ENCODE measurements around the gene ATXN7L1.
"Not testable (repeated sequence)": the region's sequence is repeated elsewhere in the genome, so short reads cannot be mapped to it uniquely, and the experiment has no call there.

The ATXN7L1 gene

DNA sequence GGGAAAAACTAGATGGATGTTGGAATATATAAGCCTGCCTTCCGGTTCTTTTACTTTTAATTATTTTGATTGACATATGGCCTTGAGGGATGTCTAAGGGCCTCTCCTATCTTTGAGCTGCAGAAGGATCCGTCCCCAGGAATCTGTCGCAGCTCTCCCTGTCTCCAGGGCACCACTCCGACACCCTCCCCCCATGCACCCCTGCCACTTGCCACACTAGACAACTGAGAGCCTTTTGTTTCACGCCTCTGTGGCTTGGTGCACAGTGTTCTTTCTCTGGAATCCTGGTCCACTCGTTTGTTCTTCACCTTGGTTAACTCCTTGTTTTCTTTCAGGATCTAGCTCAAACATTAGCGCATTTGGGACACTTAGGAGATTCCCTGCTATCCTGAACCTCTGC lies 171.0 kb downstream of the ATXN7L1 start:
- DNase-seq (ENCODE audit: low read depth), result no peak

DNA sequence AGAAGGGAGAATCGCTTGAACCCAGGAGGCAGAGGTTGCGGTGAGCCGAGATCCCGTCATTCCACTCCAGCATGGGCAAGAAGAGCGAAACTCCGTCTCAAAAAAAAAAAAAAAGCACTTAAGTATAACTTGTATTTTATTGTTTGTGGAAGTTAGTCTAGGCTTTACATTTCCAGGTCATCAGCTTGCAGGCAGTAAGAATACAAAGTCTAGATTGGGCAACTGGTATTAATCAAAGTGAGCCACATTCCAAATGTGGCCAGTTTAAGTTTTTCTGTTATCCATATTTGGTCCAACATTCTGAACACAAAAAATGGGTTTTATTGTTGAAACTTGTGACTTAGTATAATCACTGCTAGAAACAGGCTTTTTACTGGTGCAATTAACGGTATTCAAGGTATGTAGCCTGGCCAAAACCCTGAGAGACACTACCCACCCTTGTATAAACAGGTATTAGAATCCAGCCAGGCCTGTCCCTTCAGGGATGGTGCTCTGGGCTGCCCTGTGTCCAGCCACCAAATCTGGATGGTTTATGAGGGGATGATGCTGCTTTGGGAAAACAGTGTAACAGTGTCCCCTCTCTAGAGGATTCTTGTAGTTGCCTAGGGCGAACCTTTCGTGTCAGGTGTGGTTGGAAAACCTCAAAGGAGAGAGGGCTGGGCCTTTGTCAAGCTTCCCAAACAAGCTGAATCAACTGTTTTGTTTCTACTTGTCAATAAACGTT lies 173.0 kb downstream of the ATXN7L1 start:
- DNase-seq (ENCODE audit: low read depth), result no peak

DNA sequence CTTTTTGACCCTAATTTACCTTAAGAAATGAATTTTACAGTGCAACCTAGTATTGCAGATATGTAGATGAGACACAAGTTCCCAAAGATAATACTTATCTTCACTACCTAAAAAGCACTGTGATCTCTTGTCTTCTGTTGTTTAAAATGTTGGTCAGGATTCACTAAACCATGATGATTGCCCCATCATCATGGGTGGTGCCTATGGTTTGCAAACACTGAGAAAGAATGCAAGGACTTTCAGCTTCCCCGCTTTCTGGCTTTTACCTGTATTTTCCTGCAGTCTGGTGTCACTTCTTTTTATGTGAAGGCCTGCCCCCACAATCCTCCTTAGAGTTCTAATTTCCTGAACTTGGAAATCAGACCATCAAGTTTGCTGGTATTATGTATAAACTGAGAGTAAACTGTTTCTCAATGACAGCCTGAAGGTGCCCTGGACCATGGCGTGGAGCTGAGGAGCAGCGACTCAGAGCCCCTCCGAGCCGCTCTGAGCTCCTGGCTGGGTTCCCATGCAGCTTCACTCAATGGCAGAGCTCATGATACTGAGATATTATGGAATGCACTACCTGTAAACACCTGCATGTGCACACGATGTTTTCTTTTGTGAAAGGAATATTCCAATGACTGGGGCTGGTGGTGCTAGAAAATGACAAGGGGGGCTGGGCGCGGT lies 176.7 kb downstream of the ATXN7L1 start:
- DNase-seq (ENCODE audit: low read depth), result no peak

DNA sequence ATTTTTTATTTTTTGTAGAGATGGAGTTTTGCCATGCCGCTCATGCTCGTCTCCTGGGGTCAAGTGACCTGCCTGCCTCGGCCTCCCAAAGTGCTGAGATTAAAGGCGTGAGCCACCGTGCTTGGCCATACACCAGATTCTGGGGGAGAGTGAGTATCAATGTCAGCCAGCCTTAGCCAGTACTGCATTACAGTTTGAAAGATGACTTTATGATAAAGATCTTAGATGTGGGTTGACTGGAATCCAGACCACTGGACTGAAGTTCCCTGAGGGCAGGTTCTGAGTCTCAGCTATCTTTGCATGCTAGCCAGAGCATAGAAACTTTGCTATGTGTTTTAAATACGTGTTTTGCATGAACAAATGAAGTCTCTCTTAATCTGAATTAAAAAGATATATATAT lies 177.9 kb downstream of the ATXN7L1 start:
- DNase-seq (ENCODE audit: low read depth), result no peak

DNA sequence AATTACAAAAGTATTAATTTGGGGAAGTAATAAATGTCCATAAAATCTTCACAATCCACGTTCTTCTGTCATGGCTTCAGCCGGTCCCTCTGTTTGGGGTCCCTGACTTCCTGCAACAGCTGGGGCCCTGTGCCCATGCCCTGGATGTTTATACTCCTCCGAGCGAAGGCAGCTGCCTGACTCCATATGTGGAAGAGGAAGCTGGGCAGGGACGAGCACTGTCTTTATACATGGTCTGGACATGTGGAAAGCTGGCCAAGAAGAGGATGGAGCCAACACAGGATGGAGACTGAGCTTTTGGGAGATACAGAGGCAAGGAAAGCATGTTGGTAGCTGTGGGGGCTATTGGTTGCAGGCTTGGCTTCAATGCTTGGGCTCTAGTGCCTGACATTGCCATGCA lies 178.6 kb downstream of the ATXN7L1 start:
- DNase-seq (ENCODE audit: low read depth), result no peak

DNA sequence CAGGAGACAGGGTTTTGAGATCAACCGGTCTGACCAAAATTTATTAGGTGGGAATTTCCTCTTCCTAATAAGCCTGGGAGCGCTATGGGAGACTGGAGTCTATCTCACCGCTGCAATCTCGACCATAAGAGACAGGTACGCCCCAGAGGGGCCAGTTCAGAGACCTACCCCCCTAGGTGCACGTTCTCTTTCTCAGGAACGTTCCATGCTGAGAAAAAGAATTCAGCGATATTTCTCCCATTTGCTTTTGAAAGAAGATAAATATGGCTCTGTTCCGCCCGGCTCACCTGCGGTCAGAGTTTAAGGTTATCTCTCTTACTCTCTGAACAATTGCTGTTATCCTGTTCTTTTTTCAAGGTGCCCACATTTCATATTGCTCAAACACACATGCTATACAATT lies 179.2 kb downstream of the ATXN7L1 start:
- DNase-seq (ENCODE audit: low read depth), result not testable (repeated sequence)

DNA sequence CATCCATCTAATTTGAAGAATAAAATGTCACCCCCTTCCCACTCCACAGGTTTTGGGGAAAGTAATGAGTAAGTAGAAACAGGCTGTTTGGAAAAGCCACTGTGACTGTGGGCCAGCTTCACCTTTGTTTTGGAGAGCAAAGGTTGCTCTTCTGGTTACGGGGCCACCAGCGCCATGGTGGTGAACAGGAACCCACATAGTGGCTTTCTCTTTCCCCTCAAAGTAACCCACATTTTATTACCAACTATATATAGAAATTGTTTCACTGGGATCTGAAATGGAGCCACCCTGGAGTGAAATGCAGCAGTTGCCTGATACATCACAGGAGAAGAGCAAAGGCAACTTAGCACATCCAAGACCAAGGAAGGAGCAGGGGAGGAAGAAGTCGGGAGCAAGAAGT lies 182.8 kb downstream of the ATXN7L1 start:
- DNase-seq (ENCODE audit: low read depth), result no peak

DNA sequence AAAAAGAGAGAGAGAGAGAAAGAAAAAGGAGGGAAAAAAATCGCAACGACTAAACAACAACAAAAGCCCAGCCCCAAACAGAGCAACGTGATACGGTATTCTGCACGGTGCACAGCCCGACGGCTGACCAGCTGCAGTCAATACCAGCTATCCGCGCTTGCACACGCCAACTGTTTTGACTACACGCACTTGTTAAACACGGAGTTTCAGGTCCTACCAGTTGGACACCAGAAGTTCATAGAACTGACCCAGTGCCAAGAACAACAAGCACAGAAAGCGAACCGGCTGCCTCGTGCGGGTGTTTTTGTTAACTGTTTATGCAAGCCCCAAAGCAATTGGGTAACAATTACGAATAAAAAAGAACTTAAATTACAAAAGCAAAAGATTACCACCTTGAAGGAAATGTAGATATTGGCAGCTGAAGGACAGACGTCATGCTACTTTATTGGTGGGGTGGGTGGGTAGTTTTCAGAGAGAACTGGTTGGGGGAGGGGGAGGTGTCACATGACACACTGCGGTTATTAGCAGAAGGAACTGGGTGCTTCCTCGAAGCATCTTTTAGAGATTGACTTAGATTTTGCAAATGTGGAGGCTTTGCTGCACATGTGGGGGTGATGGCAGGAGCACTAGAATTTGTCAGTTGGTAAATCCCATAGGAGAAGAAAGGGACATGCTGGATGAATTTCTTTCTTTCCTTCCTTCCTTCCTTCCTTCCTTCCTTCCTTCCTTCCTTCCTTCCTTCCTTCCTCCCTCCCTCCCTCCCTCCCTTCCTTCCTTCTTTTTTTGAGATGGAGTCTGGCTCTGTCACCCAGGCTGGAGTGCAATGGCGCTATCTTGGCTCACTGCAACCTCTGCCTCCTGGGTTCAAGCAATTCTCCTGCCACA lies 184.5 kb downstream of the ATXN7L1 start:
- peak; percentile 41 for DNase-seq (ENCODE audit: low read depth)

DNA sequence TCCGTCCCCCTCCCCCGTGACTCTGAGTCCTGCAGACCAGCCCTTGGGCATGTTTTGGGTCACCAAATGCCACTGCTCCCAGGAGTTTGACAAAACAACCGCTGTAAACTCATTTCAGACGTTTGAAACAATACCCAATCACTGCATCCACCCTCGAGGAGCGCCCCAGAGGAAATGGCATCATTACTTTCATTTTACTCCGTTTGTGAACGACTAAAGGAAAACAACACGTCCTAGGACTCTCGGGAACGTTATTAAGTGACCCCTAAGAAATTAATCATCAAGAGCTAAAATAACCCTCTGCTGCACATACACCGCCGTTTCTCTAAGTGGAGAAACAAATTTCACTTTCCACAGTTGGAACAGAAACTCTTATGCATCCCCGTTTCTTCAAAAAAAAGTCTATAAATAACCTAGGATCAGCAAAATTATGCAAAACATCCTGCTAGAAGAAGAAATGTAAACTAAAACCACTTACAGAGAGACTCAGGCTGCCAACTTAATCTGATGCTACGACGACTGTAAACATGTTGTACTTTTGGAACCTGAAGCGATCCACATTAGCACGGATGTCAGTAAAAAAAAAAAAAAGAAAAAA lies 185.2 kb downstream of the ATXN7L1 start:
- no peak for DNase-seq (ENCODE audit: low read depth)

DNA sequence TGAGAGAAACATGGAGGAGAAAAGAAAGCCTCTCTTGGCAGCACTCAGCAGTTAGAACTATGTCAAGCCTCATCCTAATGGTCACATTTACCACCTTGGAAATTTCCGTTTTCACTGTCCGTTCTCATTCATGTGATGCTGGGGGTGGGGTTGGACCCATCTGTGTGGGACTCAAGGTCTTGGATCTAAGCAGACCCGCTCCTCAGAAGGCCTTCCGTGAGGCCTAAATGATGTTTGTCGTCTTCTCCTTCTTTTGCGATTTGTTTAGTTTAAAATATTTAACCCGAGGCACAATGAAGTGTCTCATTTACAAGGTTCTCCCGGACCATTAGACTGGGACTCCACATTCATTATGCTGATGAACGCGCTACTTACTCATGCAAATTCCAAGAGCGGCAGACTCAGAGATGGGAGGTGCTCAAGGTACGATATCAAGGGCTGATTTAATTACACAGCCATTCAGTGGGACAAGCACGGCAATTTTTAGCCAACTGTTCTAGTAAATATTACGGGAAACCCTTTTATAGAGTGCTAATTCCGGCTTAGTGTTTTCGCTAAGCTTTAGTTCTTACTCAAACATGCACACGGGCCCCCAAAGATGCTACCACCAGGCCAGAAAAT lies 186.0 kb downstream of the ATXN7L1 start:
- DNase-seq (ENCODE audit: low read depth), result no peak

DNA sequence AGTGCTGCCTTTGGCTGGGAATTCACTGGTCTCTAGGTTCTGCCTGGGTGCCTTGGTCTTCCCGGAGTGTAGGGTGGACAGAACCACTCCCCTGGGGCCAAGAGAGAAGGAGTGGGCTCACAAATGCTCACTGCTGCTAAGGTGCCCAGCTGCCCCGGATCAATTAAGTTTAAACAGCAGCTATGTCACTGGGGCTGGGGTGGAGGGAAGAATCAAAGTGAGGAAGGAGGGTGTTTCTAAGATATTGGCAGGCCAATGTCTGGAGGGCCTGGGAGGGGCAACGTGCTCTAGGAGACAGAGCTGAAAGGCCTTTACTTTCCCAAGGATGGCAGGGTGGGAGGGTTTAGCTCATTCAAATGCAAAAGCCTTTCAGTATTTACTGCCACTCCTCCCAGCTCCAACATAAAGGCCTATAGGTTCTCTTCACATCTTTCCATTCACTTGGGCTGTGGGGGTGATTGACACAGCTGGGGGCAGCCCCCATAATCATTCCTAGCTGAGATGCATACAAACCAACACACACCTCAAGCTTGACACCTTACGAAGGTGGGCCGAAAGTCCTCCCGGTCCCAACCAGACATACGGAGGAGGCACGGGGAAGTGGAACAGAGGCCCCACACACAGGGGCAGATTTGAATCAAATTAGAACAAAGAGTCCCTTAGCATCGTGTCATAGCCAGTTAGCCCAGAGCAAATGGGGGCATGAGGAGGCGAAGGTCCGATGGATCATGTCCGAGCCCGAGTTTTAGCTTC lies 187.2 kb downstream of the ATXN7L1 start:
- no peak for DNase-seq (ENCODE audit: low read depth)

DNA sequence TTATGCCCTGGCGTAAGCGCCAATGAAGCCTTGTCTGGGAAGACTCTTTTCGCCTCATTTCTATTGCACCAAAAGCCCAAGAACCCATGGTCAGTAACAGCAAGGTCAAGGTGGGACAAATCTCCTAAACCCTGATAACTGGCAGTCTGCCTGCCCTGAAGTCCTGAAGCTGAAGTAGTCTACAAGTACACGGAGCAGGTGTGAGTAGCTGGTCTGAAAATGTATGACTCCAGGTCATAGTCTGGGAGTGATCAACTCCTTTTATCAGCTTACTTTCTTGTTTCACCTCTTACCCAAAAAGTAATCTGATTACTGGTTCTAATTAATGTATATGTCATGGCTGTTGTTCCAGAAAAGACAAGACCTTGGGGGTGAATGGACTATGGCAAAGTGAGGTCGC lies 187.8 kb downstream of the ATXN7L1 start:
- DNase-seq (ENCODE audit: low read depth), result no peak

DNA sequence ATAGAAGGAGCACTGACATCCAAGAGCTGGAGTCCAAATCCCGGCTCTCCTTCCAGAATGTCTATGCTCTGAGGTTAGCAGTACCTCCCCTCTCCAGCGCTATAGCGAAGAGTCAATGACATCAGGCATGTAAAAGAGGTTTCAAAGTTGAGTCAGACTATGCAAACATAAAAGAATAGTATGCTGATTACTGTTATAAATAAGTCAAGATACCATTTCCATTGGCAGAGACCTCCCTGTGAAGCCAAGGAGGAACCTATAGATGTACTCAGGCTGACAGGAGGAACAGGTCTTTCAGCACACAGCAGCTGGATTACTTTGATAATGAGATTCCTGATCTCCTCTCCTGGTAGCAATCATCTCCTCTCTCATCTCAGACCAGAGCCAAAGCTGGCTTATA lies 191.2 kb downstream of the ATXN7L1 start:
- no peak for DNase-seq (ENCODE audit: low read depth)

DNA sequence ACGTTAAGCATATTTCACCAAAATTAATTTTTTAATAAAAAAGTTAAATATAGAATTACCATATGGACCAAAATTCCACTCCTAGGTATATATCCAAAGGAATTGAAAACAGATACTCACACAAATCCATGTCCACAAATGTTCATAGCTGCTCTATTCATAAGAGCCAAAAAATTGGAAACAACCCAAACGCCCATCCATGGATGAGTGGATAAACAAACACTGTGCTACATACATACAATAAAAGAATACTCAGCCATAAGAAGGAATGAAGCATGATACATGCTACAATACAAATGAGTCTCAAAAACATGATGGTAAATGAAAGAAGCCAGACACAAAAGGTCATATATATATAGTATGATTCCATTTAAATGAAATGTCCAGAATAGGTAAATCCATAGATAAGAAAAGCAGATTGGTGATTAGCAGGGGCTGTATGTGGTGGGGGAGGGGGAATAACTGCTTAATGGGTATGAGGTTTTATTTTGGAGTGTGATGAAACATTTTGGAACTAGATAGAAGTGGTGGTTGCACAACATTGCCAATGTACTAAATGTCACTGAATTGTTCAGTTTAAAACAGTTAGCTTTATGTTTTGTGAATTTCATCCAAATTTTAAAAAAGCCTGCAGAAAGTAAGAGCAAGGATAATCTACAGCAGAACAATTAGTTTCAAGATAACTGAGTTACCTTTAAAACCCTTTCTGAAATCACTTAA lies 193.9 kb downstream of the ATXN7L1 start:
- no peak for DNase-seq (ENCODE audit: low read depth)

DNA sequence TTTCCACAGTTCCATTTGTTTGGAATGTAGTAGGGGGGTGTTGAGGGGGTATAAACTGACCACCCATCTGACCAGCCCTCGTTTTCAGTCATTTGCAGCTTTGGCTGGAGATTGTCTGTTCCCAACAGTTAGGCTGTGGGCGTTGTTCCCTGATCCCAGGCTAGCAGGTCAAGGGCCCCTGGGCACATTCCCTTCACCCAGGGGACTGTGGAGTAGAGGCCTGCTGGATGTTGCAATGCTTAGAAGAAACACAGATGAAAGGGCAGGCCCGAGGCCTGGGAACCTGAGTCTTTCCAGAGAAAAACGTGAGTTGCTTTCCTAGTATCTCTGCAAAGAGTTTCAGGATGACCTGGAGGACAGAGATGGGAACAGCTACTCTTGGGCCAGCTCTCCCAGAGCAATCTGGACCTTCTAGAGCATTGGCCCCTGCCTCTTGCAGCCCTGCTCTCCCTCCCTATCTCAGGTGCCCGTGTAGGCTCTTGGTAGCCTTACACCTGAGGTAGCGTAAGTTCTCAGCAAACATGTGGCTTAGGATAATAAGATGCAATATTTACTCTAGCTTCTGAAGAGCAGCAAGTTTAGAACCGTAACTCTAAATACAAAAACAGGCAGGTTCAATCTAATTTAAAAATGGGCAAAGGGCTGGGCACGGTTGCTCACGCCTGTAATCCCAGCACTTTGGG lies 195.8 kb downstream of the ATXN7L1 start:
- DNase-seq (ENCODE audit: low read depth), result no peak

DNA sequence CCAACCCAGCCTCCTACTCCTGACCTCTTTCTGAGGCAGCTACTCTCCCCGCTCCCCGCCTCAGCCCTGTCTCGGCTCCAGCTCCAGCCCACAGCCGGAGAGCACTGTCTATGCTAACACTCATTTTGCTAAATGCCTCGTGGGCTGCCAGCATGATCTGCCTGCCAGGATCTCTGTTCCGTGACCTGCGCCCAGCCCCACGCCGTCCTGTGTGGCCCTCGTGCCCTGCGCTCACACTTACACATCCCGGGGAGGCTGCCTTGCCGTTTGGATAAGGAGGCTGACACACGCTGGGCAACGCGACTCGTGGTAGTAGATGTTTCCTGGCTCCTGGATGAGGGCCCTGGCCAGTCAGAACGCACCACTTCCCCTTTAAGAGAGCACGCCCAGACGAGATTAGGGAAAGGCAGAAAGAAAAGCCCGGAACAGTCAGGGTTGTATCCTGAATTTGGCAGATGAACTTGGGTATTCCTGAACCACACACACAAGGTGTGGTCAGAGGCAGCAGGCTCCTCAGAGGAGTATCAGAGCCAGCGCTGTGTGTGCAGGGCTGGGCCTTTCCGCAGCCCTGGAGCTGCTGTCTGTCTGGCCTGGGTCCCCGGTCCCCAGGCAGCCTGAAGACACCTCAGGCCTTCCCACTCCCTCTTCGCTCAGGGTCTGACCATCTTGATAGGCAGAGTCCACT lies 197.4 kb downstream of the ATXN7L1 start:
- no peak for DNase-seq (ENCODE audit: low read depth)

DNA sequence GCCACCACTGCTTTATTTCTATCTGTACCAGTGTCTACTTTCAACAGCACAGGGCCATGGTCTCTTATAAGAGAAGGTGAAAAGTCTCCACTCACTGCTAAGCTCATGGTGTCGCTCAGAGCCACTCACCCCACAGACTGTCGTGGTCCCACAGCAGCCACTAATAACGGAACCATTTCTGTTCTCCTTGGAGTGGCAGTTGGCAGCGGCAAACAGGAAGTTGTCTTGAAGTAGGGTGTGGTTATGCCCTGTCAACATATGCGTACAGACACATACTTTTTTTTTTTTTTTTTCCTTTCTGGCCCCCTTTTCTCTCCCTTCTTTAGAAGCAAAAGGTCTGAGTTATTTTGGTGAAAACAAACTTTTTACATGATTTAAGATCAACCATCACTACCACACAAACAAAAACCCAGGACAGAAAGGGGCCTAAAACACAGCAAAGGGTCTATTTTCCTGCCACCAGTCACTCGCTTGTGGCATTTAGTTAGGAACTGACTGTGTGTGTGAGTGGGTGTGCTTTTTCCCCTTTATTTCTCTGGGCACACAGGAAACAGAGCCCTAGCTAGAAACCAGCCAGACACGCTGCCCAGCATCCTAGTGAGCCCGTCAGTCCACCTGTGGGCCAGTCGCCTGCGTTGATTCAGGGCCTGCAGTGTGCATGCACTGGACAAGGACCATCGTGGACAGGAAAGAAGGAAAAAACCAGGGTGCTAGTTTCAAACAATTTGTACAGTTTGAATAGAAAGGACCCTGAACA lies 198.4 kb downstream of the ATXN7L1 start:
- peak; percentile 43 for DNase-seq (ENCODE audit: low read depth)

DNA sequence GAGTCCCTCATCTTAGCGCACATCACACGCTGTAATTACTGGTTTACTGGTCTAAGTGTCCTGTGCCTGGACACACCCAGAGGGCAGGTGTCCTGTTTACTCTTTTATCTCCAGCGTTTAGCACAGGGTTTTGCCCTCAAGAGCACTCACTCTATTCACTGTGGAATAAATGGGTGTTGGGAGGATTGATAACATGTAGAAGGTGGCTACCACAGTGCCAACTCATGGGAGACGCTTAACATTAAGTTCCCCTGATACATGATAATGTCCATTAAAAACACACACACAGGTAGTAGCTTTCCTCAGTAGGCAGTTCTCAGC lies 199.0 kb downstream of the ATXN7L1 start:
- no peak for DNase-seq (ENCODE audit: low read depth)

DNA sequence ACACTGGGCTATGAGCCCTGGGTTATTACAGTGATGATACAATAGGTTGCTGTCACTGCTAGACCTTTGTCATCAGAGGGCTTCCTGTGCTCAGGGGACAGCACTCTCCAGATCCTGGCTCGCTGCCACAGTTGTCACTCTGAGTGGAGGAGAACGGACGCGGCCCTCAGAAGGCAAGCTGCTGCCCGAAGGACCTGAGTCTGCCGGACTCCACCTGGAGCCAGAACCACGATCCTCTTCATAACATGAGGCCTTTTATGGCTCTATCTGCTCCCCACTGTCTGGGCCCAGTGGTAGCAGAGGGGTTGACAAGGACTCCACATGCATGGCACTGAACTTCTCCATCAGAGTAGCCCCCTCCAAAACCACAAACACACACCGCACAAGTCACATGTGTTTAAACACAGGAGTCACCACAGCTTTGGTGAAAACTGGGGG lies 200.4 kb downstream of the ATXN7L1 start:
- peak; percentile 28 for DNase-seq (ENCODE audit: low read depth)

Data from activated T-helper 9 cell treated with anti-CD3 and anti-CD28 coated beads, Interleukin-2, amount 50 U/mL, for 16 hours (primary cell).